Duodenal mucosa (tissue), 2 donors: ENCODE results near the gene NDUFAF8.

Experiments used
- H3K27ac ChIP-seq: one replicate; pipeline ENCODE4 v1.7.0; 2013; ENCODE audit warnings: low read depth, low read length
- H3K27me3 ChIP-seq, 2 donors: one replicate each; pipeline ENCODE4 v1.7.0; 2013; ENCODE audit warnings: low read length in 2 of 2, control low read depth in 1 of 2; ENCODE audit not compliant: insufficient read depth in 2 of 2, control insufficient read depth in 1 of 2
- H3K36me3 ChIP-seq, 2 donors: one replicate each; pipeline ENCODE4 v1.7.0; 2013; ENCODE audit warnings: low read length in 2 of 2, control low read depth in 1 of 2; ENCODE audit not compliant: insufficient read depth in 2 of 2, control insufficient read depth in 1 of 2
- H3K4me1 ChIP-seq, 2 donors: one replicate each; pipeline ENCODE4 v1.7.0; 2013; ENCODE audit warnings: low read length in 2 of 2, control low read depth in 1 of 2; ENCODE audit not compliant: insufficient read depth in 2 of 2, control insufficient read depth in 1 of 2
- H3K4me3 ChIP-seq, 2 donors: one replicate each; pipeline ENCODE4 v1.7.0; 2013; ENCODE audit warnings: low read length in 2 of 2, low read depth in 1 of 2
- H3K9ac ChIP-seq, 2 donors: one replicate each; pipeline ENCODE4 v1.7.0; 2013; ENCODE audit warnings: low read length in 2 of 2, low read depth in 1 of 2
- H3K9me3 ChIP-seq, 2 donors: one replicate each; pipeline ENCODE4 v1.7.0; 2013; ENCODE audit warnings: low read length in 2 of 2, control low read depth in 1 of 2; ENCODE audit not compliant: control insufficient read depth in 1 of 2

Gene NDUFAF8

DNA sequence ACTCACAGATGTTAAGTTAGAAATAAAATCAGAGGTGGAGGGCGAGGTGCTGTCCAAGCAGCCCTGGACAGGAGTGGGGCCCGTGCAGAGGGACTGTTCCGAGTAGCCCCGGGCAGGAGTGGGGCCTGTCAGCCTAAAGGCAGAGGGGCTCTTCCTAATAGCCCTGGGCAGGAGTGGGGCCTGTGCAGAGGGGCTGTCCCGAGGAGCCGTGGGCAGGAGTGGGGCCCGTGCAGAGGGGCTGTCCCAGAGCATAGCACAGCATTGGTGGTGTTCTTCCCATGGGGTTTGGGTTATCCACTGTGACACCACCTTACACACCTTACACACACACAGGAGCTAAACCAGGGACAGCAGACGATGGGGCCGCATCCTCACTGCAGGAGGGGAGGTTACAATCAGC, 26.8 kb upstream of the NDUFAF8 start:
- Histone ChIP-seq H3K4me3 (no peak overlapping the region), H3K9ac (no peak overlapping the region), H3K9me3 (no peaks in the 10 kb centered on the region), H3K27me3 (no peaks in the 10 kb centered on the region), H3K36me3 (peaks cover 0 to 9% of the 10 kb centered on the region in 2 donors), H3K27ac (no peak overlapping the region), H3K4me1 (no peaks in the 10 kb centered on the region)

DNA sequence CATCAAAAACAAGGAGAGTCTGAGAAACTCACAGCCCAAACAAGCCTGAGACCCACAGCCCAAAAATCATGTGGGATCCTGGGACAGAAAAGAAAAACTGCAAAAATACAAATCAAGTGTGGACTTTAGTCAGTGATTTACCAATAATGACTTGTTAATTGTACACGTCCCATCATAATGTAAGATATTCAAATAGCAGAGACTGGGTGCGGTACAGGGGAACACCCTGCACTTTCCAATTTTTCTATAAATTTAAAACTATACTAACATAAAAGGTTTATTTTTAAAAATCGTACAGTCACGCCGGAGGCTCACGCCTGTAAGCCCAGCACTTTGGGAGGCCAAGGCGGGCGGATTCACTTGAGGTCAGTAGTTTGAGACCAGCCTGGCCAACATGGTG, 25.1 kb upstream of the NDUFAF8 start:
- peaks cover 0 to 5% of the 10 kb centered on the region in 2 donors for H3K36me3 ChIP-seq
- no peak overlapping the region for H3K27ac ChIP-seq
- H3K9me3 ChIP-seq, result no peaks in the 10 kb centered on the region
- H3K9ac ChIP-seq, result no peak overlapping the region
- H3K4me1 ChIP-seq, result no peaks in the 10 kb centered on the region
- no peak overlapping the region for H3K4me3 ChIP-seq
- no peaks in the 10 kb centered on the region for H3K27me3 ChIP-seq

DNA sequence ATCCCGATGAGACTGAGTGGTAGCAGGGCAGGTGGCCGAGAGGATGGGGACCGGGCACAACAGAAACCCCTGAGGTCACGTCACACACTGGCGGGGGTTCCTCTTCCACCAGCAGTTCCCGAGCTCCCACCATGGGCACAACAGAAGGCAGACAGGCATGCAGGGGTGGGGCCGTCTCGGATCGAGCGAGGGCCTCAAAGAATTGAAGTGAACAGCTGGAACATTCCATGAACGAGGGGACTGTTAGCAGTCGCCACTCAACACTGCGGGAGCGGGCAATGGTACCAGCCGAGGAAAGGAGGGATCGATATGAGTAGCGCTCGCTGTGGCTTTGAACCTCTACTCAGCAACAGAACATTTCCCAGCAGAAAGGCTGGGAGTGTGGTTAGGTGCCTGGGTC, 21.6 kb upstream of the NDUFAF8 start:
- H3K27ac ChIP-seq, result no peak overlapping the region
- no peak overlapping the region for H3K4me3 ChIP-seq
- no peaks in the 10 kb centered on the region for H3K27me3 ChIP-seq
- H3K9me3 ChIP-seq, result no peaks in the 10 kb centered on the region
- H3K36me3 ChIP-seq, result peaks cover 0 to 5% of the 10 kb centered on the region in 2 donors
- H3K9ac ChIP-seq, result no peak overlapping the region
- H3K4me1 ChIP-seq, result peaks cover 10 to 14% of the 10 kb centered on the region in 2 donors

DNA sequence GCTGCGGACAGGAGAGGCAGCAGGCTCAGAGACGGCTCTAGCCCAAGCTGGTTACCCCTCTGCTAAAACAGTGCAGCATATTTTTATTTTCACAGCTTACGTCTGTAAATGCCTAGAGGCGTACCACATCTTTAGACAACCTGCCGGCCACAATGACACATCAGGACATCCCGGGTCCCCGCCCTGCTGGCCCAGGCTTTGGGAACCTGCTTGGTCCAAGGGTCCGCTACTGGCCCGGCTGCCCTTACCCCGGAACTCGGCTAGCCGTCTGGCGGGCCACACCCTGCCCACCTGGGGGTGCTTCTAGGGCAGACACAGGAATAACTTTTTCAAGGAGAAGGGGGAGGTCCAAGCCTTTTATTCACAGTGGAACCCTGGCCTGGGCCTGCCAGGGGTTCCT, 20.7 kb upstream of the NDUFAF8 start:
- H3K36me3 ChIP-seq, result peaks cover 0 to 5% of the 10 kb centered on the region in 2 donors
- no peak overlapping the region for H3K9ac ChIP-seq
- no peaks in the 10 kb centered on the region for H3K27me3 ChIP-seq
- no peak overlapping the region for H3K27ac ChIP-seq
- H3K4me3 ChIP-seq, result no peak overlapping the region
- H3K4me1 ChIP-seq, result peaks cover 12 to 17% of the 10 kb centered on the region in 2 donors
- no peaks in the 10 kb centered on the region for H3K9me3 ChIP-seq

DNA sequence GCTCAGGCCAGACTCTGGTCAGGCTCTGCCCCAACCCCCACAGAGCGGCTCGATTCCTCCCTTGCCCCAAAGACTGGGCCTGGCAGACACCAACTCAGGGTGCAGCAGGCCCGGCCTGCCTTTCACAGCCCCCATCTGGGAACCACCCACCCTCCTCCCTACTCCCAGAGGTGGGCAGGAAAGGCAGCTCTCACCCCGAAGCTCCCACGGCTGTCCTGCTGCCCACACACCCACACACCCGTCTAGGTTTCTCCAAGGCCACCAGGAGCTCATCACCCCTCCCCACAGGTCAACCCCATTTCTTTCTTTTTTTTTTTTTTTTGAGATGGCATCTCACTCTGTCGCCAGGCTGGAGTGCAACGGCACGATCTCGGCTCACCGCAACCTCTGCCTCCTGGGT, 20.1 kb upstream of the NDUFAF8 start:
- Histone ChIP-seq H3K36me3 (peaks cover 0 to 5% of the 10 kb centered on the region in 2 donors), H3K4me3 (no peak overlapping the region), H3K9ac (no peak overlapping the region), H3K27me3 (no peaks in the 10 kb centered on the region), H3K9me3 (no peaks in the 10 kb centered on the region), H3K4me1 (peaks cover 15 to 21% of the 10 kb centered on the region in 2 donors), H3K27ac (no peak overlapping the region)

DNA sequence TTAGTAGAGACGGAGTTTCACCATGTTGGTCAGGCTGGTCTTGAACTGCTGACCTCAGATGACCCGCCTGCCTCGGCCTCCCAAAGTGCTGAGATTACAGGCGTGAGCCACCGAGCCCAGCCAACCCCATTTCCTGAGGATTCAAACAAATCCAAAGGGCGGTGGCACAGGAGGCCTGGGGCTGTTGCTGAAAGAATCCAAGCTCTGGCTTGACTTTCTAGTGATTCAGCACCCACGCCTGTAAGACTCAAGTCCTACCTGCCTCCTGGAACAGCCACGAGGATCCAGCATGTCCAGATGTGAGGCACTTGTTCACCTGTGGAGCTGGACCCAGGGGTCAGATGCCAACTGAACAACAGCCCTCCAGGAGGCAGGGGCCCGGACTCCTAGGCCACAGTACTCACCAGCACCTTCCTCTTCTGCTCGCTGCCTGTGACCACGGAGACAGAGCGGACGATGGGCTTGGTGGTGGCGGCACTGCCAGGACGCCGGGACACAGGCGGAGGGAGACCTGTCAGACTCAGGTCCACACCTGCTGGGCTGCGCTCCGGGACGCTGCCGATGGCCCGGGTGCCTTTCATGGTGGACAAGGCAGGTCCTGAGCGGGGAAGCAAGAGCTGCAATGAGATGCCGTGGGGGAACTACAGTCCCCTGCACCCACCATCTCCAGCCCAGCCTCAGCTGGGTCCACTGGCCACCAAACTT, 19.5 kb upstream of the NDUFAF8 start:
- Histone ChIP-seq H3K4me3 (no peak overlapping the region), H3K27me3 (no peaks in the 10 kb centered on the region), H3K9ac (no peak overlapping the region), H3K36me3 (peaks cover 0 to 5% of the 10 kb centered on the region in 2 donors), H3K27ac (no peak overlapping the region), H3K4me1 (peaks cover 15 to 21% of the 10 kb centered on the region in 2 donors), H3K9me3 (no peaks in the 10 kb centered on the region)

DNA sequence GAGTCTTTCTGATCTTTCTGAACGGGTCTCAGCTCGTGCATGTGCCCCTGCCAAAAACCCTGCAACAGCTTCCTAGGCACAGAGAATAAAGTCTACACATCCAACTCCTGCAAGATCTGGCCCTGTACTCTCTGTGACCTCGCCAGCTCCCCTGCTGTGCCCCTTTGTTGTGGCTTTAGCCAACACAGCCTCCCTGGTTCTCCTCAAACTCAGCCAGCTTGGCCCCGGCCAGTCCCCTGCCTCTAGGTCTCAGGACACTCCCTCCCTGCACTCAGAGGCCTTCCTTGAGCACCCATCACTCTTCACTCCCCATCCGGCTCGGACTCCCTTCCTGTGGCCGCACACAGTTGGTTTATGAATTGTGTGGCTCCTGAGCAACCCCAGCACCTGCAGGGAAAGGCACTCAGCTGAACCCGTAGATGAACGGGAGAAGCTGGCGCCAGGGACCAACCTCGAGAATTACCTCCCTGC, 17.7 kb upstream of the NDUFAF8 start:
- Histone ChIP-seq H3K27ac (no peak overlapping the region), H3K9me3 (no peaks in the 10 kb centered on the region), H3K4me3 (peak overlapping the region; percentile 75 to 77), H3K9ac (no peak overlapping the region), H3K4me1 (peaks cover 15 to 21% of the 10 kb centered on the region in 2 donors), H3K36me3 (peaks cover 0 to 5% of the 10 kb centered on the region in 2 donors), H3K27me3 (no peaks in the 10 kb centered on the region)

DNA sequence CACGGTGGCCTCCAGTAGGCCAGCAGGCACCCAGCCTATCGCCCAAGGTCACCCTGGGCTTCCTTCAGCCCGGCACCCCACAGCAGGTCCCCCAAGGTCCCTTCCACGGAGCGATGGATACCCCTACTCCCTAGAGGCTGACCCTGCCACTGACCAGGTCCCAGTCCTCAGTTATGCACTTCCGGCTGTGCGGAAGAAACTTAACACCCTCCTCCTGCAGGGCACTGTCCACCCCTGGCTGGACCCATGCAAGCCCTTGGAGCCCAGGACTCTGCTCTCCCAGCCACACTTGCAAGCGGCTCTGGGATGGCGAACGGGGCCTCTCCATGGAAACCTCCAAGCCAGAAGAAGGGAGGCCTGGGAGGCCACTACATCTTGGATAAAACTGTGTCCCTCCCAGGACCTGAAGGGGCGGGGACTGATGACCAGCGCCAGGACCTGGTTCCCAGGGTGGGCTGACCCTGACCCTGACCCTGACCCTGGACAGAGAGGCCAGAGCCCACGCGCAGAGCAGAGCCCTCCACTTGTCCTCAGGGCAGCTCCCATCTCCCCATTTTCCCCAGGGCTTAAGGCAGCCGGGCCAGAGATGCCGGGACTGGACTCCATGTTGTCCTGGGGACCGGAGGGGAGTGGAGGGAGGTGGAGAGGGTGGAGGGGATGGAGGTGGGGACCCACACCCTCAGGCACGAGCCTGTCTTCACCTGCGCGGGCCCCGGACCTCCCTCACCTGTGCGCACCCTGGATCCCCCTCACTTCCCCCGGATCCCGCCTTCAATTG, 17.1 kb upstream of the NDUFAF8 start:
- H3K4me3 ChIP-seq, result peak overlapping the region; percentile 75 to 77
- H3K36me3 ChIP-seq, result peaks cover 0 to under 1% of the 10 kb centered on the region in 2 donors
- no peak overlapping the region for H3K27ac ChIP-seq
- H3K27me3 ChIP-seq, result no peaks in the 10 kb centered on the region
- H3K9me3 ChIP-seq, result no peaks in the 10 kb centered on the region
- H3K9ac ChIP-seq, result peak overlapping the region; percentile 5 to 61
- H3K4me1 ChIP-seq, result peaks cover 15 to 21% of the 10 kb centered on the region in 2 donors

DNA sequence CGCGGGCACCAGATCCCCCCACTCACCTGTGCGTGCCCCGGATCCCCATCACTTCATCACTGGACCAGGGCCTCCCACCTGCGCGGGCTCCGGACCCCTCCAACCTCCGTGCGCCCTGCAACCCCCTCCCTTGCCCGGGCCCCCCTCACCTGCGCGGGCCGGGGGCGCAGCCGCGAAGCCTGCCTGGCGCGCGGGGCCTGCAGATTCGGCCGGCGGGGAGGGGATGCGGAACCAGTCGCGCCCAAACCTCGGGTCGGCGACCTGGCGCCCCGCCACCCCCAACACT, 16.6 kb upstream of the NDUFAF8 start:
- Histone ChIP-seq H3K36me3 (no peaks in the 10 kb centered on the region), H3K4me1 (peaks cover 15 to 21% of the 10 kb centered on the region in 2 donors), H3K27me3 (no peaks in the 10 kb centered on the region), H3K4me3 (peak overlapping the region; percentile 75 to 77), H3K9ac (peak overlapping the region; percentile 5 to 61), H3K27ac (no peak overlapping the region), H3K9me3 (no peaks in the 10 kb centered on the region)

DNA sequence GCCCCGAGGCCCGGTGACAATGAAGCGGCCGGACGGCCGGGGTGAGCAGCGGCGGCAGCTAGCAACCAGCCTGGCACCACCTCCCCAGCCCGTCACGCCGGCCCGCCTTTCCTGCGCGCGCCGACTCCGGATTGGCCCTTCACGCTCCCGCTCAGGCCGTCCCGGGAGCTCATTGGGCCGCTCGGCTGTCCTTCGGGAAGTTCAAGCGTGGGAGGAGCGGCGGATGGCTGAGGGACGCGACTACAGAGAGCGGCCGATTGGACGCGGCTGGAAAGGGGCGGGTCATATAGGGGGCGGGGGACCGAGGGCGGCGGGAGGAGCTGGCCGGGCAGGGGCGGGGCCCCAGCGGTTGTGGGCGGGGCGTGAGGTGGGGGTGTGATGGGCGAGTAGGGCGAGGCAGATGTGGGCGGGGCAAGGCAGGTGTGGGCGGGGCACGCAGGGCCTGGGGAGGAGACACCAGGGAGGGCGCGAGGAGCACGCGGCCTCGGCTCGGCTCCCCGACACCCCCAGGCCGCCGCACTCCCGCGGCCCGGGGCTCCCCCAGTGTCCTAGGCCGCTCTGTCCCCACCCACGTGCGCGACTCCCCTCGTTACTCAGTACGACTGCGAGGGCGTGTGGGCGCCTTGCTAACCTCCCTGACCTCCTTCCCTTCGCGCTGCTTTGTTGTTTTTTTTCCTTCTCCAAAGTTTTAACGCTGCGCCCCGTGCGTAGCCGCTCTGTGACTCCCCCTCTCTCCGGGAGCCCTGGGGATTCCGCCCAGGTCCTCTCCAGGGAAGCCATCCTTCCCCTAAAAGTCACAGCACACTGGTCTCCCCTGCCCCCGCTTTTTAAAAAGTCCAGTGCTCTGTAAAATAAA, 16.0 kb upstream of the NDUFAF8 start, which contains the start of gene CEP131:
TSS of gene CEP131 (minus strand) at position 60 of the 856 bp plus-strand sequence. CDS start 2,909 bp downstream, outside the sequence.
- peaks cover 15 to 21% of the 10 kb centered on the region in 2 donors for H3K4me1 ChIP-seq

More for the DNA sequence above, 16.0 kb upstream of the NDUFAF8 start, which contains the start of gene CEP131:
- peak within 1 kb of the TSS; percentile 42 for H3K27ac ChIP-seq
- H3K9me3 ChIP-seq, result no peaks in the 10 kb centered on the region
- no peaks in the 10 kb centered on the region for H3K27me3 ChIP-seq
- H3K9ac ChIP-seq, result peak within 1 kb of the TSS; percentile 5 to 61
- no peaks in the 10 kb centered on the region for H3K36me3 ChIP-seq
- H3K4me3 ChIP-seq, result peak within 1 kb of the TSS; percentile 75 to 77
